K562 (cell line): Measurements from ENCODE around the gene NBR1.

Experiments used
- BHLHE40 ChIP-seq: IDR thresholded peaks from 2 replicates; pipeline ENCODE4 v1.6.1; 2011; ENCODE audit warnings: low read length, improper control_type of control experiment
- CEBPB ChIP-seq: fragments of 450-650 bp; IDR thresholded peaks from 2 replicates; pipeline ENCODE4 v1.6.1; 2016; ENCODE audit warnings: missing genetic modification characterization, missing compliant biosample characterization
- CTCF ChIP-seq, 3 experiments: IDR thresholded peaks in 2 of 3; conservative IDR thresholded peaks in 1 of 3; 2 replicates each; pipeline ENCODE4 v1.5.1; 2011 to 2012; ENCODE audit warnings: low read length in 3 of 3, mild to moderate bottlenecking in 3 of 3, control low read depth in 2 of 3, improper control_type of control experiment in 1 of 3, inconsistent platforms in 1 of 3, low read depth in 1 of 3, mixed read lengths in 1 of 3, moderate library complexity in 1 of 3; ENCODE audit not compliant: insufficient read depth in 2 of 3
- NFRKB ChIP-seq: fragments of 450-650 bp; IDR thresholded peaks from 2 replicates; pipeline ENCODE4 v1.6.1; 2016; ENCODE audit warnings: low read depth
- POLR2A ChIP-seq: fragments of 450-650 bp; conservative IDR thresholded peaks from 2 replicates; pipeline ENCODE4 v1.6.1; 2016
- SREBF2 ChIP-seq: sonication (generic); formaldehyde crosslinking; IDR thresholded peaks from 2 replicates; pipeline ENCODE4 v1.4.0; 2020; ENCODE audit warnings: mild to moderate bottlenecking, missing genetic modification reagents
- TAF1 ChIP-seq: IDR thresholded peaks from 2 replicates; pipeline ENCODE4 v1.6.1; 2011; ENCODE audit warnings: mild to moderate bottlenecking, low read length, moderate library complexity; ENCODE audit not compliant: insufficient read depth, control insufficient read depth, severe bottlenecking; ENCODE audit errors: extremely low read depth

DNA sequence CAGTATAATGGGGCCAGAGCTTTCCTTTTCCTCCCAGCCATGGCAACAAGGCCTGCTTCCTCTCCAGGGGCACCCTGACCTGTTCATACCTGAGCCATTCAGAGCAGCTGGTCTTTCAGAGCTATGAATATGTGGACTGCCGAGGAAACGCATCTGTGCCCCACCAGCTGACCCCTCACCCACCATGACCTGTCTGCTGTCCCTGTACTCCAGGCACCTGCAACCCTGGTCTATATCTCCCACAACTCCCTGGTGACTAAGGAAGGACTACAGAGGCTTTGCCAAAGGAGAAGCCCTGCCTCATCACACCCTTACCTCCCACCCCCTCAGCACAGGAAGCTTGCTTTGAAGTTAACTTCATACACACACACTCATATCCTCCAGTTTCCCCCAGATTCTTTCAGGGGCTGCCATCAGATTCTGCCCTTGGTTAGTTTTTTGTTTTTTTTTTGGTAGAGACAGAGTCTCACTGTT is 46.6 kb downstream of the NBR1 start:
- no peak for TF ChIP-seq POLR2A
- no peak for TF ChIP-seq CTCF (IDR thresholded peaks at IDR 0.05 in 2 of 3, conservative IDR thresholded peaks at IDR 0.05 in 1 of 3; ENCODE audit: insufficient read depth in 2 of 3, low read depth in 1 of 3, low read length in 3 of 3)
- no peak for TF ChIP-seq BHLHE40
- no peak for TF ChIP-seq CEBPB (tag)
- no peak for TF ChIP-seq NFRKB
- TF ChIP-seq TAF1: no peak
- TF ChIP-seq SREBF2: no peak
